ENCODE measurements around the gene CDK6. TPM values are rescaled to one million over a fixed set of nuclear protein-coding genes. Genes with fewer than 3 reads are reported as not detected.
A peak's percentile ranks its signal among the peaks of the same experiment; 100 is the strongest.
"Not testable (repeated sequence)": the region's sequence is repeated elsewhere in the genome, so short reads cannot be mapped to it uniquely, and the experiment has no call there.

The CDK6 gene
- total RNA-seq, 2 donors from 2014 or later = 32.6 to 35.0 TPM

DNA sequence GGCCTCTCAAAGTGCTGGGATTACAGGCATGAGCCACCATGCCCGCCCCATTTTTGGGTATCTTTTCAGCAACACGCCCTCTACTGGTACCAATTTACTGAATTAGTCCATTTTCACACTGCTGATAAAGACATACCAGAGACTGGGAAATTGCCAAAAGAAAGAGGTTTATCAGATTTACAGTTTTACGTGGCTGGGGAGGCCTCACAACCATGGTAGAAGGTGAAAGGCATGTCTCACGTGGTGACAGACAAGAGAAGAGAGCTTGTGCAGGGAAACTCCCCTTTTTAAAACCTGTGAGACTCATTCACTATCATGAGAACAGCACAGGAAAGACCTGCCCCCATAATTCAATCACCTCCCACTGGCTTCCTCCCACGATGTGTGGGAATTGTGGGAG is 27.8 kb upstream of the CDK6 start:
- H3K27ac ChIP-seq; ATAC-seq; H3K36me3 ChIP-seq (replicated peaks in 1 of 2; ENCODE audit: insufficient read depth in 1 of 2, low read depth in 2 of 2); H3K4me3 ChIP-seq; H3K27me3 ChIP-seq; H3K4me1 ChIP-seq; H3K9me3 ChIP-seq; intact Hi-C loops (cut with DNase I): not testable (repeated sequence)
- TF ChIP-seq, protein P1, sequence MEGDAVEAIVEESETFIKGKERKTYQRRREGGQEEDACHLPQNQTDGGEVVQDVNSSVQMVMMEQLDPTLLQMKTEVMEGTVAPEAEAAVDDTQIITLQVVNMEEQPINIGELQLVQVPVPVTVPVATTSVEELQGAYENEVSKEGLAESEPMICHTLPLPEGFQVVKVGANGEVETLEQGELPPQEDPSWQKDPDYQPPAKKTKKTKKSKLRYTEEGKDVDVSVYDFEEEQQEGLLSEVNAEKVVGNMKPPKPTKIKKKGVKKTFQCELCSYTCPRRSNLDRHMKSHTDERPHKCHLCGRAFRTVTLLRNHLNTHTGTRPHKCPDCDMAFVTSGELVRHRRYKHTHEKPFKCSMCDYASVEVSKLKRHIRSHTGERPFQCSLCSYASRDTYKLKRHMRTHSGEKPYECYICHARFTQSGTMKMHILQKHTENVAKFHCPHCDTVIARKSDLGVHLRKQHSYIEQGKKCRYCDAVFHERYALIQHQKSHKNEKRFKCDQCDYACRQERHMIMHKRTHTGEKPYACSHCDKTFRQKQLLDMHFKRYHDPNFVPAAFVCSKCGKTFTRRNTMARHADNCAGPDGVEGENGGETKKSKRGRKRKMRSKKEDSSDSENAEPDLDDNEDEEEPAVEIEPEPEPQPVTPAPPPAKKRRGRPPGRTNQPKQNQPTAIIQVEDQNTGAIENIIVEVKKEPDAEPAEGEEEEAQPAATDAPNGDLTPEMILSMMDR (IDR thresholded peaks at IDR 0.05) = peak in 4 of 7 experiments; percentile 11 to 42 (median 24)
- 24 to 33% methylated on average over 5 of the region's 5 CpGs for WGBS, 2 donors
- peak in 2 of 4 donors; percentile 11 to 16 for DNase-seq

DNA sequence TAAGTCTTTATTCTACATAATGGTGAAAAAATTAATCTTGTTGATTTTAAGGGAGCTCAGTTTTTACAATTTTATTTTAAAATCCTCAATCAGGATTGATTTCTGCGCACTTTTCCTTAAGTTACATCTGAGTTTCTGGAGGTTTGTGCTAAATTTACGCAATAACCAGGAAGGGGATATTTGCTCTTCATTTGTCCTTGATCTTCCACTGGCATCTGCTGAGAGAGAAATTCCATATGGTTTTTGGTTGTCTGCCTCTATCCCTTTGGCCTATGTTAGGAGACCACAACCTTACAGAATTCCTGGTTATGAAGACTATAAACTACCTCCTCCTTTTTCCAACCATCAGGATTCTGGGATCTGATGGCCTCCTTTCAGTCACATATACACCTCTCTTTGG is 20.1 kb upstream of the CDK6 start:
- no peaks in the 10 kb centered on the region for H3K36me3 ChIP-seq (replicated peaks in 1 of 2; ENCODE audit: insufficient read depth in 1 of 2, low read depth in 2 of 2)
- WGBS, 2 donors = 77 to 88% methylated on average over 2 of the region's 2 CpGs
- no peak for TF ChIP-seq POLR2A (IDR thresholded peaks at IDR 0.05)
- TF ChIP-seq, protein P1 (IDR thresholded peaks at IDR 0.05) = no peak
- DNase-seq = no peak
- no peaks in the 10 kb centered on the region for H3K27me3 ChIP-seq
- no peaks in the 10 kb centered on the region for H3K9me3 ChIP-seq
- H3K27ac ChIP-seq = no peak overlapping the region
- H3K4me1 ChIP-seq = peaks cover 8% of the 10 kb centered on the region
- no peak overlapping the region for H3K4me3 ChIP-seq
- intact Hi-C loops (cut with DNase I) = no loop called here
- no peak for ATAC-seq

DNA sequence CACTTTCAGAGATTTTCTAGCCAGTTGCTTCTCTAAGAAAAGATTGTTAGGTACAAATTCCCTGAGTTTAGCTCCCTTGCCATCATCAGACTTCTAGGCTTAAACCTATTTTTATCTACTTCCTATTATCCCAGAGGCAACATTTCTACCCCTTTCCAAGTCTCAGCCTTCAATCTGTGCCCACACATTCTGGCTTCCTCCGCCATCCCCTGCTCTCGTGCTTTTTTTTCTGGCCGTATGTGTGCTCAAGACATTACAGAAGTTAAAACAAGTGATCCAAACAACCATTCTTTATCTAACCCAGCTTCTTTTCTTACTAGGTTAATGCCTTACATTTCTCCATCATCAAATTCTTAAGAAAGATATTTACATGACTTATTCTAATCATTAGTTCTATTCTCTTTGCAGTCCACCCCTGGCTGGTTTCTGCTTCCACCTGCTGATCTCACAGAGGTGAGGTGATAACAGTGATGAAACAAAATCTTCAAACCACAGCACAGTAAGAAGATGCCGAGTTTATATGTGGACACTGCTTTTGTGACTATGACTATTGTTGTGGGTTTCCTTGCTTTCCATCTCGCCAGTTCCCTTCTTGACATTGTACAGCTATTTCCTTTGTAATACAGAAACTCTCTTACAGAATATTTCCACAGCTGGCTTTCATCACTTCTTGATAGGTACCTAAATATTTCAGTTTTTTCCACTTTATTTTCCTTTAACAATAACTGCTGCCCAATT is 18.3 kb upstream of the CDK6 start:
- no peak overlapping the region for H3K27ac ChIP-seq
- no peaks in the 10 kb centered on the region for H3K27me3 ChIP-seq
- H3K4me1 ChIP-seq = peaks cover 8% of the 10 kb centered on the region
- no peak for DNase-seq
- H3K36me3 ChIP-seq (replicated peaks in 1 of 2; ENCODE audit: insufficient read depth in 1 of 2, low read depth in 2 of 2) = no peaks in the 10 kb centered on the region
- no peak overlapping the region for H3K4me3 ChIP-seq
- no peaks in the 10 kb centered on the region for H3K9me3 ChIP-seq
- 70 to 78% methylated on average over 5 of the region's 5 CpGs for WGBS, 2 donors
- ATAC-seq = no peak
- TF ChIP-seq, protein P1 (IDR thresholded peaks at IDR 0.05) = no peak
- TF ChIP-seq POLR2A (IDR thresholded peaks at IDR 0.05) = no peak
- intact Hi-C loops (cut with DNase I) = no loop called here

DNA sequence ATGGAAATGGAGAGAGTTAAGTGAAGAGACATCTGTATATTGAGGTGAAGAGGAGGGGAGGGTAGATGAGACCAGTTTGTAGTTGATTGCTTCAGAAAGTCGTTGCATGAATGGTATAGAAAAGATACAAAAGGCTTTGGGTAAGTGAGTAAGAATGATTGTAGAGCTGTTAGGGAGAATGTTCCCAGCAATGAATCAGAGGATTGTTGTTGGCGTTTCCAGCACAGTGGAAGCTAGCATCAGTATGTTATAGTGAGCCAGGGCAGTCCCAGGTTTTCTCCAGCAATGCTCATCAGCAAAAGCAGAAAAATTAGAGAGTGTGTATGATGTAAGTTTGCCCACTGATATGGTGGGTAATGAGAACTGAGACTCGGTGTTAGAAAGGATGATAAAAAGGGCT is 15.4 kb upstream of the CDK6 start:
- no peak overlapping the region for H3K4me3 ChIP-seq
- ATAC-seq (no peak), DNase-seq (no peak)
- no peaks in the 10 kb centered on the region for H3K36me3 ChIP-seq (replicated peaks in 1 of 2; ENCODE audit: insufficient read depth in 1 of 2, low read depth in 2 of 2)
- intact Hi-C loops (cut with DNase I) = no loop called here
- H3K27me3 ChIP-seq = no peaks in the 10 kb centered on the region
- 74 to 76% methylated on average over 3 of the region's 3 CpGs for WGBS, 2 donors
- no peaks in the 10 kb centered on the region for H3K9me3 ChIP-seq
- H3K4me1 ChIP-seq = peaks cover 8% of the 10 kb centered on the region
- TF ChIP-seq, protein P1 (IDR thresholded peaks at IDR 0.05) = no peak
- TF ChIP-seq POLR2A (IDR thresholded peaks at IDR 0.05) = no peak
- H3K27ac ChIP-seq = no peak overlapping the region

DNA sequence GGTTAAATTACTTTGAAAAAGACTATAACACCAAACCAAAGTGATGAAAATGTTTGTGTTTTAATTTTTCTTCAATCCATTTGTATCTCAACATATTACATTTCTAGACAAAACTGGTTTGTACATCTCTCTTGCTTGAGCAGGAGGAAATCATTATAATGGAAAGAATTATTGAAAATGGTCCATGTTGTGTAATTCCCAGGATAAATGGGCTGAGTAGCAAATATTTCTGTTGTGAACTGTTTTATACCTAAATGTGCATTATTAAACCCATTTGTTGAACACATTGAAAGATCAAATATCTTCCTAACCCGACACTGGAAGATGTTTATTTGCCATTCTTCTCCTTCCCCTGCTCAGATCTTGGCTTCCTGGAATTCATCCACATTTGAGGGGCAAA is 14.1 kb upstream of the CDK6 start:
- no peak for DNase-seq
- H3K27ac ChIP-seq = no peak overlapping the region
- WGBS, 2 donors = 74 to 75% methylated on average over 1 of the region's 1 CpG
- no peak for ATAC-seq
- H3K27me3 ChIP-seq = no peaks in the 10 kb centered on the region
- peaks cover 8% of the 10 kb centered on the region for H3K4me1 ChIP-seq
- intact Hi-C loops (cut with DNase I) = no loop called here
- no peak overlapping the region for H3K4me3 ChIP-seq
- TF ChIP-seq POLR2A (IDR thresholded peaks at IDR 0.05) = no peak
- H3K9me3 ChIP-seq = no peaks in the 10 kb centered on the region
- H3K36me3 ChIP-seq (replicated peaks in 1 of 2; ENCODE audit: insufficient read depth in 1 of 2, low read depth in 2 of 2) = no peaks in the 10 kb centered on the region
